GM12878 (cell line): ENCODE measurements around the gene SUGCT. TPM values are rescaled to one million over a fixed set of nuclear protein-coding genes. Genes with fewer than 3 reads are reported as not detected.

Experiments used
- ATAC-seq: fragments of 200-7000 bp; cut with Tn5 transposase; 3 replicates; pipeline ENCODE4 v1.9.1; 2020; ENCODE audit warnings: mild to moderate bottlenecking, moderate library complexity
- BruUV-seq: library from RNA; stranded (reverse); fragments of 400-500 nt; replicated peaks from 2 replicates; lab custom pipeline; 2021; lab: Mats Ljungman, UMichigan
- CTCF ChIA-PET: fragments of 300-600 bp; sonication (Branson Sonifier 250); formaldehyde crosslinking; extraction: SDS; loops from one replicate; lab custom pipeline; 2021; ENCODE audit warnings: inconsistent platforms; lab: Yijun Ruan, JAX
- POLR2A ChIA-PET: fragments of 350-600 bp; formaldehyde crosslinking; extraction: SDS; loops from one replicate; lab custom pipeline; 2021; ENCODE audit warnings: inconsistent platforms; lab: Charles Lee
- RAD21 ChIA-PET: fragments of 300-600 bp; sonication (Branson Sonifier 250); formaldehyde crosslinking; loops from one replicate; lab custom pipeline; 2023; ENCODE audit warnings: antibody characterized with exemption; ENCODE audit not compliant: unreplicated experiment; lab: Charles Lee
- SMC1A ChIA-PET: fragments of 300-600 bp; sonication (Branson Sonifier 250); formaldehyde crosslinking; loops from one replicate; lab custom pipeline; 2023; ENCODE audit not compliant: unreplicated experiment, uncharacterized antibody; lab: Charles Lee
- DNase-seq: peaks from one replicate; pipeline ENCODE4 v3.0.0-alpha.2; 2011; ENCODE audit warnings: low read depth, low spot score
- FAIRE-seq: peaks from 3 replicates; lab custom pipeline; 2011; peaks lifted over from hg19 to GRCh38; lab: Jason Lieb, UNC
- H2AFZ ChIP-seq: 2 replicates; pipeline ENCODE4 v1.6.0; 2011; ENCODE audit warnings: low read depth, low read length, control low read depth; ENCODE audit not compliant: control insufficient read depth
- H3K27ac ChIP-seq: 2 replicates; pipeline ENCODE4 v1.5.1; 2011; ENCODE audit warnings: control low read depth; ENCODE audit not compliant: control insufficient read depth, insufficient read depth
- H3K27me3 ChIP-seq, 2 experiments: replicated peaks in 1 of 2; 2 replicates each; pipeline versions ENCODE4 v1.6.0 to v1.6.1; 2011; ENCODE audit warnings: low read length in 1 of 2; ENCODE audit not compliant: control insufficient read depth in 2 of 2, insufficient read depth in 2 of 2
- H3K36me3 ChIP-seq, 2 experiments: 2 replicates each; pipeline ENCODE4 v1.5.1; 2011; ENCODE audit warnings: low read length in 1 of 2; ENCODE audit not compliant: control insufficient read depth in 2 of 2, insufficient read depth in 2 of 2
- H3K4me1 ChIP-seq: 2 replicates; pipeline ENCODE4 v1.6.1; 2011; ENCODE audit warnings: mild to moderate bottlenecking, low read length, moderate library complexity, mixed read lengths; ENCODE audit not compliant: control insufficient read depth, insufficient read depth
- H3K4me2 ChIP-seq: 2 replicates; pipeline ENCODE4 v1.6.0; 2011; ENCODE audit warnings: control low read depth; ENCODE audit not compliant: control insufficient read depth, insufficient read depth
- H3K4me3 ChIP-seq: fragments of 200-600 bp; sonication (generic); 2 replicates; pipeline ENCODE4 v1.5.1; 2016
- H3K79me2 ChIP-seq: 2 replicates; pipeline ENCODE4 v1.6.0; 2011; ENCODE audit warnings: low read length; ENCODE audit not compliant: control insufficient read depth, insufficient read depth
- H3K9ac ChIP-seq: 2 replicates; pipeline ENCODE4 v1.8.0; 2011; ENCODE audit warnings: low read length, control low read depth, mixed read lengths; ENCODE audit not compliant: control insufficient read depth, insufficient read depth
- H3K9me3 ChIP-seq: replicated peaks from 3 replicates; pipeline ENCODE4 v1.5.1; 2011; ENCODE audit warnings: mild to moderate bottlenecking, low read length; ENCODE audit not compliant: control insufficient read depth, insufficient read depth
- H4K20me1 ChIP-seq: 2 replicates; pipeline ENCODE4 v1.6.0; 2011; ENCODE audit not compliant: control insufficient read depth, insufficient read depth
- BCLAF1 ChIP-seq: fragments of 450-650 bp; IDR thresholded peaks from 2 replicates; pipeline ENCODE4 v1.6.1; 2017; ENCODE audit warnings: antibody characterized with exemption, mild to moderate bottlenecking, moderate library complexity
- BHLHE40 ChIP-seq, 2 experiments: fragments of 450-650 bp in 1 of 2; IDR thresholded peaks; 2 replicates each; pipeline ENCODE4 v1.6.1; 2011 to 2017; ENCODE audit warnings: low read depth in 2 of 2, borderline replicate concordance in 1 of 2, improper control_type of control experiment in 1 of 2, low read length in 1 of 2, mild to moderate bottlenecking in 1 of 2
- HDAC2 ChIP-seq: fragments of 200-600 bp; sonication (generic); IDR thresholded peaks from 2 replicates; pipeline ENCODE4 v1.6.1; 2017
- MLLT1 ChIP-seq: fragments of 450-650 bp; IDR thresholded peaks from 2 replicates; pipeline ENCODE4 v1.6.1; 2016; ENCODE audit warnings: mild to moderate bottlenecking
- NFYB ChIP-seq: IDR thresholded peaks from 2 replicates; pipeline ENCODE4 v1.6.1; 2011; ENCODE audit warnings: low read depth, mild to moderate bottlenecking, low read length, improper control_type of control experiment, moderate library complexity; ENCODE audit not compliant: insufficient read depth
- POLR2AphosphoS5 ChIP-seq: IDR thresholded peaks from 2 replicates; pipeline ENCODE4 v1.6.1; 2011; ENCODE audit warnings: mild to moderate bottlenecking, low read length, inconsistent platforms
- RCOR1 ChIP-seq: conservative IDR thresholded peaks from 2 replicates; pipeline ENCODE4 v1.6.1; 2012; ENCODE audit warnings: low read depth, low read length, improper control_type of control experiment
- SREBF1 ChIP-seq: IDR thresholded peaks from 2 replicates; pipeline ENCODE4 v1.6.1; 2012; ENCODE audit warnings: mild to moderate bottlenecking, low read length
- SUPT20H ChIP-seq: IDR thresholded peaks from 2 replicates; pipeline ENCODE4 v1.6.1; 2011; ENCODE audit warnings: low read depth, mild to moderate bottlenecking, low read length, moderate library complexity, borderline replicate concordance; ENCODE audit not compliant: control insufficient read depth
- ZNF24 ChIP-seq: fragments of 450-650 bp; IDR thresholded peaks from 2 replicates; pipeline ENCODE4 v1.6.1; 2017; ENCODE audit warnings: antibody characterized with exemption, mild to moderate bottlenecking
- WGBS: methylation state at CpG from one replicate; pipeline ENCODE4 v1.1.6; 2016; ENCODE audit warnings: low lambda C conversion rate; ENCODE audit not compliant: insufficient replicate concordance, insufficient coverage; ENCODE audit errors: missing lambda C conversion rate; 5-methylcytosine and 5-hydroxymethylcytosine counted together
- in situ Hi-C: fragments of 300-500 bp; cut with MboI; formaldehyde crosslinking; loops from 9 replicates; pipeline ENCODE4 v1.14.3; 2018; ENCODE audit warnings: mixed read lengths
- intact Hi-C: fragments of 100-400 bp; cut with micrococcal nuclease; formaldehyde crosslinking; loops from one replicate; pipeline ENCODE4 v1.14.2; 2022; ENCODE audit not compliant: unreplicated experiment
- polyA plus RNA-seq, 11 experiments: library from polyadenylated mRNA; depleted of rRNA in 4 of 11; unstranded in 6 of 11; stranded (reverse) in 5 of 11; fragments of >200 nt; fragmentation: Nextera tagmentation in 4 of 11; fragmentation: Illumina TruSeq in 1 of 11; extraction: Ambion mirVana in 4 of 11; extraction: Trizol in 1 of 11; gene quantifications; 1 replicate in 1 of 11; 2 replicates in 10 of 11; pipeline versions ENCODE4 v1.2.1 to v1.2.3, GENCODE V29; 2011 to 2016; ENCODE audit warnings: inconsistent platforms in 2 of 11, missing spikeins in 2 of 11, low read depth in 1 of 11
- total RNA-seq, 4 experiments: library from RNA; depleted of rRNA in 3 of 4; stranded (reverse); fragments of >200 nt in 3 of 4; fragmentation: Illumina TruSeq in 1 of 4; extraction: Trizol in 1 of 4; gene quantifications; 2 replicates each; pipeline versions ENCODE4 v1.2.1 to v1.2.3, GENCODE V29; 2013 to 2021

Gene SUGCT
- total and polyA plus RNA-seq, 10 of the 15 experiments (the other 5 are each of a cell fraction or from before 2014, with no cell fraction given): 0.08 to 1.2 (median 0.67) TPM; not detected in 1

GRCh38 chr7:40244226-40244625 is 109.4 kb downstream of the SUGCT start:
- 72% methylated on average over 4 of the region's 4 CpGs for WGBS

GRCh38 chr7:40248681-40249080 is 113.9 kb downstream of the SUGCT start:
- H3K9ac ChIP-seq: no peak overlapping the region
- no peak overlapping the region for H3K4me3 ChIP-seq
- ChIA-PET RAD21 (no interaction called here), CTCF (no interaction called here), POLR2A (no interaction called here), SMC1A (no interaction called here)
- H3K27me3 ChIP-seq: no peaks in the 10 kb centered on the region
- intact Hi-C loops (no loop called here), in situ Hi-C loops (no loop called here)
- FAIRE-seq (no peak), DNase-seq (no peak), ATAC-seq (no peak)
- WGBS: 80% methylated on average over 8 of the region's 8 CpGs
- H2AFZ ChIP-seq: no peak overlapping the region
- H3K36me3 ChIP-seq: no peaks in the 10 kb centered on the region
- no peaks in the 10 kb centered on the region for H3K9me3 ChIP-seq
- no peaks in the 10 kb centered on the region for H4K20me1 ChIP-seq
- no peak overlapping the region for H3K27ac ChIP-seq
- H3K4me2 ChIP-seq: no peak overlapping the region
- H3K79me2 ChIP-seq: no peaks in the 10 kb centered on the region
- no TSS peak for BruUV-seq
- no peaks in the 10 kb centered on the region for H3K4me1 ChIP-seq
- no peak for TF ChIP-seq BCLAF1

More at GRCh38 chr7:40244226-40244625, 109.4 kb downstream of the SUGCT start:
- ATAC-seq (no peak), DNase-seq (no peak), FAIRE-seq (no peak)
- Histone ChIP-seq H2AFZ (no peak overlapping the region), H3K9me3 (no peaks in the 10 kb centered on the region), H4K20me1 (no peaks in the 10 kb centered on the region), H3K4me1 (no peaks in the 10 kb centered on the region), H3K79me2 (no peaks in the 10 kb centered on the region), H3K27me3 (no peaks in the 10 kb centered on the region), H3K9ac (no peak overlapping the region), H3K36me3 (no peaks in the 10 kb centered on the region), H3K4me3 (no peak overlapping the region), H3K27ac (no peak overlapping the region), H3K4me2 (no peak overlapping the region)
- BruUV-seq: no TSS peak
- ChIA-PET POLR2A (no interaction called here), CTCF (no interaction called here), RAD21 (no interaction called here), SMC1A (no interaction called here)
- intact Hi-C loops (no loop called here), in situ Hi-C loops (no loop called here)
- no peak for TF ChIP-seq SUPT20H
- TF ChIP-seq SREBF1: no peak
- no peak for TF ChIP-seq BHLHE40 (IDR thresholded peaks at IDR 0.05; ENCODE audit: borderline replicate concordance in 1 of 2, low read depth in 2 of 2, low read length in 1 of 2)
- TF ChIP-seq RCOR1: no peak
- TF ChIP-seq NFYB: no peak
- TF ChIP-seq POLR2AphosphoS5: no peak
- TF ChIP-seq ZNF24: no peak
- no peak for TF ChIP-seq HDAC2
- TF ChIP-seq MLLT1: no peak
